Measurements from ENCODE around the gene ERN2.
A peak's percentile ranks its signal among the peaks of the same experiment; 100 is the strongest.

The ERN2 gene

DNA sequence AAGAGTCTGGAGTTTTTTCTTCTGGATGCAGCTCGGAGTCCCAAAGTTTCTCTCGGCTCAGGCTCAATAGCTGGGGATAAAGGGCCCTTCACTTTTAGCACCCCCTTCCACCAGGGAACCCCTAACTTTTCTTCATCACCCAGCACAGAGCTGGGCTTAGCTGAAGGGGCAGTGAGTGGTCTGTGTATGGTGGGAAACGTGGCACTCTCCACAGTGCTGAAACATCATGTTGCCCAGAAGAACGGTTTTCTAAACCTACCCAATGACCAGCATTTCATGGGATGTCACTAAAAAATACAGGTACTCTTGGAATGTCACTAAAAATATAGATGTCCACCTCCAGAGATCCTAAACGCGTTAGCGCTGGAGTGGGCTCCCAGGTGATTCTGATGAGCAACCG, 12.0 kb downstream of the ERN2 start:
- no peak overlapping the region for H2AFZ ChIP-seq (ENCODE audit: low read depth, low read length)
- peaks cover 11% of the 10 kb centered on the region for H3K27me3 ChIP-seq (ENCODE audit: low read depth, low read length)
- H3K4me2 ChIP-seq (ENCODE audit: low read length) = no peak overlapping the region
- no peak overlapping the region for H3K4me3 ChIP-seq (ENCODE audit: low read length)
- TF ChIP-seq EZH2phosphoT487 (IDR thresholded peaks at IDR 0.05; ENCODE audit: low read depth) = no peak
- TF ChIP-seq, protein P1, sequence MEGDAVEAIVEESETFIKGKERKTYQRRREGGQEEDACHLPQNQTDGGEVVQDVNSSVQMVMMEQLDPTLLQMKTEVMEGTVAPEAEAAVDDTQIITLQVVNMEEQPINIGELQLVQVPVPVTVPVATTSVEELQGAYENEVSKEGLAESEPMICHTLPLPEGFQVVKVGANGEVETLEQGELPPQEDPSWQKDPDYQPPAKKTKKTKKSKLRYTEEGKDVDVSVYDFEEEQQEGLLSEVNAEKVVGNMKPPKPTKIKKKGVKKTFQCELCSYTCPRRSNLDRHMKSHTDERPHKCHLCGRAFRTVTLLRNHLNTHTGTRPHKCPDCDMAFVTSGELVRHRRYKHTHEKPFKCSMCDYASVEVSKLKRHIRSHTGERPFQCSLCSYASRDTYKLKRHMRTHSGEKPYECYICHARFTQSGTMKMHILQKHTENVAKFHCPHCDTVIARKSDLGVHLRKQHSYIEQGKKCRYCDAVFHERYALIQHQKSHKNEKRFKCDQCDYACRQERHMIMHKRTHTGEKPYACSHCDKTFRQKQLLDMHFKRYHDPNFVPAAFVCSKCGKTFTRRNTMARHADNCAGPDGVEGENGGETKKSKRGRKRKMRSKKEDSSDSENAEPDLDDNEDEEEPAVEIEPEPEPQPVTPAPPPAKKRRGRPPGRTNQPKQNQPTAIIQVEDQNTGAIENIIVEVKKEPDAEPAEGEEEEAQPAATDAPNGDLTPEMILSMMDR (IDR thresholded peaks at IDR 0.05; ENCODE audit: low read depth, low read length) = no peak
- H3K9me3 ChIP-seq (ENCODE audit: insufficient read depth, low read length) = peaks cover 5% of the 10 kb centered on the region
- no peaks in the 10 kb centered on the region for H3K79me2 ChIP-seq (ENCODE audit: low read length)
- H3K9ac ChIP-seq (ENCODE audit: low read length) = no peak overlapping the region
- H3K4me1 ChIP-seq (ENCODE audit: low read length) = no peaks in the 10 kb centered on the region
- H3K27ac ChIP-seq (ENCODE audit: low read length) = no peak overlapping the region
- H4K20me1 ChIP-seq (ENCODE audit: insufficient read depth, low read length) = no peaks in the 10 kb centered on the region
- no peaks in the 10 kb centered on the region for H3K36me3 ChIP-seq (replicated peaks; ENCODE audit: low read depth, low read length)

DNA sequence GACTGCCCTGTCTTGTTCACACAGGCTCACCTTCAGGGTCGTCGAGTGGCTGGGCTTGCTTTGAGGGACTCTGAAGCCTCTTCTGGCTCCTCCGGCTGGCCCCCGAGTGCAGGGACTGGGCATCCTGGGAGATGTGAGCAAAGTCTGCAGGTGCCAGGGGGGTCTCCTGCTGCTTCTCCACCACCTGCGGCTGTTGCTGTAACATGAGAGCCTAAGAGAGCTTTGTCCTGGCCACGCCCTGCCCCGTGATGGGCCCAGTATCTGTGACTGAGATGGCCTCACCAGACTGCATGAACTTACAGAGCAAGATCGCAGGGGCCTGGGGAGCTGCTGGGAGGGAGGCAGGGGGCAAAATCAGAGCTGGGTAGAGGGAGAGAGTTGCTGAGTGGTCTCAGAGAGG, 12.5 kb downstream of the ERN2 start:
- H3K79me2 ChIP-seq (ENCODE audit: low read length) = no peaks in the 10 kb centered on the region
- no peak overlapping the region for H3K4me2 ChIP-seq (ENCODE audit: low read length)
- H3K9me3 ChIP-seq (ENCODE audit: insufficient read depth, low read length) = peaks cover 5% of the 10 kb centered on the region
- no peak overlapping the region for H3K27ac ChIP-seq (ENCODE audit: low read length)
- H3K27me3 ChIP-seq (ENCODE audit: low read depth, low read length) = peaks cover 11% of the 10 kb centered on the region
- no peaks in the 10 kb centered on the region for H3K36me3 ChIP-seq (replicated peaks; ENCODE audit: low read depth, low read length)
- no peaks in the 10 kb centered on the region for H3K4me1 ChIP-seq (ENCODE audit: low read length)
- H2AFZ ChIP-seq (ENCODE audit: low read depth, low read length) = no peak overlapping the region
- no peak for TF ChIP-seq EZH2phosphoT487 (IDR thresholded peaks at IDR 0.05; ENCODE audit: low read depth)
- H4K20me1 ChIP-seq (ENCODE audit: insufficient read depth, low read length) = no peaks in the 10 kb centered on the region
- H3K9ac ChIP-seq (ENCODE audit: low read length) = no peak overlapping the region
- H3K4me3 ChIP-seq (ENCODE audit: low read length) = no peak overlapping the region

DNA sequence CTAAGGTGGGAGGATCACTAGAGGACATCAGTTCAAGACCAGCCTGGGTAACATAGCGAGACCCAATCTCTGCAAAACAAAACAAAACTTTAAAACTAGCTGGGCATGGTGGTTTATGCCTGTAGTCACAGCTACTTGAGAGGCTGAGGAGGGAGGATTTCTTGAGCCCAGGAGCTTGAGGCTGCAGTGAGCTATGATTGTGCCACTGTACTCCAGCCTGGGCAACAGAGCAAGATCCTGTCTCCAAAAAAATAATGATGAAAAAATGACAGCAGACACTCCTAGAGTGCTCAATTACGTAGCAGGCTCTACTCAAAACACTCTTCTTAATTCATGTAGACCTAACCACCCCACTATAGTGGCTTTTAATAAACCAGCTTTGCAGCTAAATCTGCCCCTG, 12.9 kb downstream of the ERN2 start:
- Histone ChIP-seq H3K4me2 (ENCODE audit: low read length) (no peak overlapping the region), H3K36me3 (replicated peaks; ENCODE audit: low read depth, low read length) (no peaks in the 10 kb centered on the region), H3K4me3 (ENCODE audit: low read length) (no peak overlapping the region), H3K9me3 (ENCODE audit: insufficient read depth, low read length) (peaks cover 5% of the 10 kb centered on the region), H3K27me3 (ENCODE audit: low read depth, low read length) (peaks cover 11% of the 10 kb centered on the region), H3K27ac (ENCODE audit: low read length) (no peak overlapping the region), H2AFZ (ENCODE audit: low read depth, low read length) (no peak overlapping the region), H4K20me1 (ENCODE audit: insufficient read depth, low read length) (no peaks in the 10 kb centered on the region), H3K4me1 (ENCODE audit: low read length) (no peaks in the 10 kb centered on the region), H3K79me2 (ENCODE audit: low read length) (no peaks in the 10 kb centered on the region), H3K9ac (ENCODE audit: low read length) (no peak overlapping the region)
- TF ChIP-seq EZH2phosphoT487 (IDR thresholded peaks at IDR 0.05; ENCODE audit: low read depth) = no peak
- TF ChIP-seq, protein P1 (IDR thresholded peaks at IDR 0.05; ENCODE audit: low read depth, low read length) = no peak

DNA sequence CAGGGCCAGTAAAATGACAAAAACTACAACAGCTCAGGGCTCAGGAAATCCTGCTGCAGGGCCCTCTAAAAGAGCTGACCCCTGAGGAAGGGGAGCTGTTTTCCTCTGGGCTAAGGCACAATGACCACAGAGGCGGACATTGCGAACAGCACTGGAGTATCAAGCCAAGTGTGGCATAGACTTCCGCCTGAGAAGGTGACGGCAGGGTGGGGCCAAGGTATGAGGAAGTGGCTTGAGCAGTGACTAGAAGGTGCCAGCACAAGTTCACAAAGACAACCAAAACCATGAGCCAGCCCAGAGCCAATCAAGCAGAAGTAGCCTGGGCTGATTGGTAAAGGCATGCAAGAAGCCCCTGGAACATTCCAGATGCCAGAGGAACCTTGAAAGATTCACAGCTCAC, 13.9 kb downstream of the ERN2 start:
- no peak overlapping the region for H3K27ac ChIP-seq (ENCODE audit: low read length)
- H3K79me2 ChIP-seq (ENCODE audit: low read length) = no peaks in the 10 kb centered on the region
- TF ChIP-seq, protein P1 (IDR thresholded peaks at IDR 0.05; ENCODE audit: low read depth, low read length) = no peak
- TF ChIP-seq EZH2phosphoT487 (IDR thresholded peaks at IDR 0.05; ENCODE audit: low read depth) = no peak
- no peaks in the 10 kb centered on the region for H3K36me3 ChIP-seq (replicated peaks; ENCODE audit: low read depth, low read length)
- H3K4me2 ChIP-seq (ENCODE audit: low read length) = no peak overlapping the region; the same call in 1 of the 2 replicates
- no peaks in the 10 kb centered on the region for H3K4me1 ChIP-seq (ENCODE audit: low read length)
- no peaks in the 10 kb centered on the region for H4K20me1 ChIP-seq (ENCODE audit: insufficient read depth, low read length)
- H3K9me3 ChIP-seq (ENCODE audit: insufficient read depth, low read length) = peaks cover 5% of the 10 kb centered on the region
- H2AFZ ChIP-seq (ENCODE audit: low read depth, low read length) = peak overlapping the region; percentile 68; the same call in 1 of the 2 replicates
- no peak overlapping the region for H3K4me3 ChIP-seq (ENCODE audit: low read length)
- H3K9ac ChIP-seq (ENCODE audit: low read length) = no peak overlapping the region
- H3K27me3 ChIP-seq (ENCODE audit: low read depth, low read length) = peaks cover 11% of the 10 kb centered on the region

DNA sequence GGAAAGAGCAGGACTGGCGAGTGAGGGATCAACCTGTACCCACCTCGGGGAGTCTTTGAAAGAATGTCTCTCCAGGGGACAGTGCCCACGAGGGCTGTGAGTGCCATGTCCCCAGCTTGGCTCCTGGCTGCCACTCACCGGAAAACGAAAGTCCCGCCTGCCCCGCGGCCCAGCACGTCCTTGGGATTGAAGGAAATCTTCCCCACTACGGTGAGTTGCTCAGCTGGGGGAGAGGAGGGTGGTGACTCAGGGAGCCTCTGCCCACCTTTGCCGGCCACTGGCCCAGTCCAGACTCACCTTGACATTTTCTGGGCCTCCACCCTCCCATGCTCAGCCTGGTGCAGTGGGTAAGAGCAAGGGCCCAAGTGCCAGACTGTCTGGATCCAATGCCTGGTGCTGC, 17.3 kb downstream of the ERN2 start:
- H3K4me3 ChIP-seq (ENCODE audit: low read length) = no peak overlapping the region
- TF ChIP-seq EZH2phosphoT487 (IDR thresholded peaks at IDR 0.05; ENCODE audit: low read depth) = no peak
- TF ChIP-seq, protein P1 (IDR thresholded peaks at IDR 0.05; ENCODE audit: low read depth, low read length) = no peak
- no peak overlapping the region for H3K9ac ChIP-seq (ENCODE audit: low read length)

More for the DNA sequence above, 17.3 kb downstream of the ERN2 start:
- H3K79me2 ChIP-seq (ENCODE audit: low read length) = no peaks in the 10 kb centered on the region
- no peaks in the 10 kb centered on the region for H3K27me3 ChIP-seq (ENCODE audit: low read depth, low read length)
- no peaks in the 10 kb centered on the region for H3K9me3 ChIP-seq (ENCODE audit: insufficient read depth, low read length)
- H2AFZ ChIP-seq (ENCODE audit: low read depth, low read length) = no peak overlapping the region
- no peak overlapping the region for H3K4me2 ChIP-seq (ENCODE audit: low read length)
- no peaks in the 10 kb centered on the region for H3K4me1 ChIP-seq (ENCODE audit: low read length)
- H3K36me3 ChIP-seq (replicated peaks; ENCODE audit: low read depth, low read length) = peaks cover 13% of the 10 kb centered on the region
- 0 out of 2 replicates have a peak, but pooled peaks cover 3% of the 10 kb centered on the region for H4K20me1 ChIP-seq (ENCODE audit: insufficient read depth, low read length)
- no peak overlapping the region for H3K27ac ChIP-seq (ENCODE audit: low read length)
